Gastrocnemius medialis (tissue), 4 donors: ENCODE results near the gene MYH3. TPM values are rescaled to one million over a fixed set of nuclear protein-coding genes. Genes with fewer than 3 reads are reported as not detected.
"Not testable (repeated sequence)": the region's sequence is repeated elsewhere in the genome, so short reads cannot be mapped to it uniquely, and the experiment has no call there.

Source experiments
- ATAC-seq, 2 donors: fragments of 150-250 bp; one replicate each; pipeline ENCODE4 v1.9.1; 2016
- DNase-seq, 2 donors: peaks; one replicate each; pipeline ENCODE4 v3.0.0-alpha.2; 2019
- H3K27ac ChIP-seq, 4 donors: fragments of 200-600 bp; sonication (generic); 1 replicate in 1 of 4; 2 replicates in 3 of 4; pipeline ENCODE4 v1.5.1; 2016 to 2018; ENCODE audit warnings: mild to moderate bottlenecking in 2 of 4, moderate library complexity in 1 of 4
- H3K27me3 ChIP-seq, 3 donors: fragments of 200-600 bp; sonication (generic) in 2 of 3; 1 replicate in 1 of 3; 2 replicates in 2 of 3; pipeline versions ENCODE4 v1.5.1 to v1.6.0; 2016 to 2019; ENCODE audit warnings: mild to moderate bottlenecking in 1 of 3, moderate library complexity in 1 of 3
- H3K36me3 ChIP-seq, 2 donors: fragments of 200-600 bp; sonication (generic) in 1 of 2; one replicate each; pipeline ENCODE4 v1.5.1; 2017 to 2018
- H3K4me1 ChIP-seq, 2 donors: fragments of 200-600 bp; sonication (generic) in 1 of 2; one replicate each; pipeline ENCODE4 v1.5.1; 2016 to 2017; ENCODE audit warnings: mild to moderate bottlenecking in 2 of 2
- H3K4me3 ChIP-seq, 4 donors: fragments of 200-600 bp; sonication (generic) in 3 of 4; 1 replicate in 1 of 4; 2 replicates in 3 of 4; pipeline ENCODE4 v1.5.1; 2016 to 2019; ENCODE audit warnings: mild to moderate bottlenecking in 2 of 4
- H3K9me3 ChIP-seq, 3 donors: fragments of 200-600 bp; sonication (generic) in 2 of 3; 1 replicate in 1 of 3; 2 replicates in 2 of 3; pipeline ENCODE4 v1.5.1; 2016 to 2019
- CTCF ChIP-seq, 5 experiments: fragments of 450-650 bp in 3 of 5; fragments of 200-600 bp in 2 of 5; sonication (generic) in 2 of 5; IDR thresholded peaks in 4 of 5; conservative IDR thresholded peaks in 1 of 5; 1 replicate in 4 of 5; 2 replicates in 1 of 5; pipeline ENCODE4 v1.5.1; 2016 to 2019; ENCODE audit warnings: antibody characterized with exemption in 5 of 5, mild to moderate bottlenecking in 3 of 5, moderate library complexity in 3 of 5
- POLR2A ChIP-seq, 2 donors: fragments of 450-650 bp; IDR thresholded peaks; one replicate each; pipeline ENCODE4 v1.6.1; 2017; ENCODE audit warnings: antibody characterized with exemption in 2 of 2, mild to moderate bottlenecking in 2 of 2, moderate library complexity in 2 of 2
- in situ Hi-C, 4 donors: fragments of 200-750 bp; cut with MboI; loops; one replicate each; pipeline versions ENCODE4 v1.15.0 to v1.8.0; 2017; ENCODE audit warnings: low sequenced_read_pairs in 4 of 4
- intact Hi-C: fragments of 100-400 bp; cut with DNase I; formaldehyde crosslinking; loops from one replicate; pipeline ENCODE4 v1.15.1; 2023; ENCODE audit warnings: low total_unique reads
- total RNA-seq, 4 donors: library from RNA; depleted of rRNA; stranded (reverse); fragments of >200 nt; gene quantifications; one replicate each; pipeline versions ENCODE4 v1.1.0 to v1.2.3, GENCODE V29; 2016

The MYH3 gene
- total RNA-seq, 4 donors from 2014 or later, result 1.5 to 17.6 (median 5.3) TPM

DNA sequence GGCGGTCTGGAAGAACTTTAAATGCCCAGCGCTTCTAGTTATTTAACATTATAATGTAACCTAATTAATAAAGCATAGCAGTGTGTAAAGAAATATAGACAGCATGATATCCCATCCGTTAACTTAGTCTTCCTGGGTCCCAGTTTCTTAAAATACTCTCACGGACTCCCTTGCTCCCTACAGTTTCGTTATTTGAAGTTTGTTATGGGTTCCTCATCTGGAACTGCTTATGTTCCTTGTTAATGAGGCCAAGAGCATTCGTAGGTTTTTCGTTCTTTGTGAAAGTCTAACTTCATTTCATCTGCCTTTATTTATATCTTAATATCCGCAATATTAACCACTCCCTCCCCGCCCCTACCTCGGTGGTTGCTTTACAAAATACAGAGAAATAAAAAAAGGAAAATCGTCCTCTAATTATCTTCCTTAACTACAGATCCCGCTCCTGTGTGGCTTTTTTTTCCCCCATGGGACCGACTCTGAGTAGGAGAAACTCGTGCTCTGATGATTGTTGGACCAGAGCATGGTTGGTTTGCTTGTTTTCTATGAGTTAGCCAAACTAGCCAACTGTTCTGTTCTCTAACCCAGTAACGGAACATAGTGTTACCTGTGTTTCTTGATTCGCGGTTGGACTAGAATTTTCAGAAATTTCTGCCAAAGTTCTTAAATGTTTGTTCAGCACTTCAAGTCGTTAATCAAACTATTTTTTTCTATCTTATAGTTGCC, 41.1 kb upstream of the MYH3 start:
- ATAC-seq, result peak; percentile 47 to 88
- no peaks in the 10 kb centered on the region for H3K9me3 ChIP-seq
- peak; percentile 23 to 54 for DNase-seq
- peak overlapping the region; percentile 93 to 97 (median 95) for H3K4me3 ChIP-seq
- peaks cover 0 to 21% of the 10 kb centered on the region in 2 donors for H3K36me3 ChIP-seq
- intact Hi-C loops, result no loop called here
- peak; percentile 32 to 37 for TF ChIP-seq POLR2A (IDR thresholded peaks at IDR 0.05)
- TF ChIP-seq CTCF (IDR thresholded peaks at IDR 0.05 in 4 of 5, conservative IDR thresholded peaks at IDR 0.05 in 1 of 5), result no peak
- peaks cover 30 to 38% of the 10 kb centered on the region in 2 donors for H3K4me1 ChIP-seq
- H3K27me3 ChIP-seq, result no peaks in the 10 kb centered on the region
- in situ Hi-C loops, result no loop called here
- peak overlapping the region; percentile 91 to 98 (median 96) for H3K27ac ChIP-seq

- H3K4me1 ChIP-seq, result peaks cover 26 to 30% of the 10 kb centered on the region in 2 donors
- no peaks in the 10 kb centered on the region for H3K9me3 ChIP-seq
- H3K36me3 ChIP-seq, result peaks cover 0 to 30% of the 10 kb centered on the region in 2 donors
- H3K27ac ChIP-seq, result peak within 1 kb of the TSS; percentile 91 to 98 (median 96)
- TF ChIP-seq CTCF (IDR thresholded peaks at IDR 0.05 in 4 of 5, conservative IDR thresholded peaks at IDR 0.05 in 1 of 5) (peak in 3 of 5 experiments; percentile 23 to 52 (median 43)), POLR2A (IDR thresholded peaks at IDR 0.05) (peak; percentile 97)
- in situ Hi-C loops, result no loop called here
- intact Hi-C loops, result no loop called here
- DNase-seq (peak; percentile 93), ATAC-seq (peak; percentile 96 to 97)
- H3K27me3 ChIP-seq, result no peaks in the 10 kb centered on the region
- peak within 1 kb of the TSS; percentile 93 to 97 (median 95) for H3K4me3 ChIP-seq
Measured at GRCh38 chr17:10697092-10698081, 40.3 kb upstream of the MYH3 start, which contains the start of the genes ADPRM and SCO1. Gene ADPRM, plus strand, starts transcription at chr17:10697594. Its CDS starts 7,333 bp downstream, at chr17:10704927. Gene SCO1, minus strand, starts transcription at chr17:10697533. Its CDS starts 26 bp downstream, at chr17:10697507.

DNA sequence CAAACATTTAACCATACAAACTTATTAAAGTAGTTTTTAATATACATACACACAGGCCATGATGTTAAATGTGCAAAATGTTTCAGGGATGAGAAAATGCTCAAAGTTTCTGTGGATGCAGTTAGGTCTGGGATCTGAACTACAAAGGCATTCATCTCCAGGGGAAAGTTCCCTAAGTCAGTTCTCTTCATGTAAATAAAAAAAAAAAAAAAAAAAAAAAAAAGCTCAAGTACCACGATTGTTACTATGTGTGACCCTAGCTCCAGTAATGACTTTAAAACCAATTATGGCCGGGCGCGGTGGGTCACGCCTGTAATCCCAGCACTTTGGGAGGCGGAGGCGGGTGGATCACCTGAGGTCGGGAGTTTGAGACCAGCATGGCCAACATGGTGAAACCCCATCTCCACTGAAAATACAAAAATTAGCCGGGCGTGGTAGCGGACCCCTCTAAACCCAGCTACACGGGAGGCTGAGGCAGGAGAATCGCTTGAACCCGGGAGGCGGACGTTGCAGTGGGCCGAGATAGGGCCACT, 38.8 kb upstream of the MYH3 start:
- H3K27me3 ChIP-seq, ATAC-seq, H3K27ac ChIP-seq, DNase-seq, H3K9me3 ChIP-seq, in situ Hi-C loops, intact Hi-C loops: not testable (repeated sequence)
- peak overlapping the region in 2 of 4 donors; percentile 94 to 97 for H3K4me3 ChIP-seq
- peaks cover 0 to 44% of the 10 kb centered on the region in 2 donors for H3K36me3 ChIP-seq
- H3K4me1 ChIP-seq, result peaks cover 20 to 27% of the 10 kb centered on the region in 2 donors

DNA sequence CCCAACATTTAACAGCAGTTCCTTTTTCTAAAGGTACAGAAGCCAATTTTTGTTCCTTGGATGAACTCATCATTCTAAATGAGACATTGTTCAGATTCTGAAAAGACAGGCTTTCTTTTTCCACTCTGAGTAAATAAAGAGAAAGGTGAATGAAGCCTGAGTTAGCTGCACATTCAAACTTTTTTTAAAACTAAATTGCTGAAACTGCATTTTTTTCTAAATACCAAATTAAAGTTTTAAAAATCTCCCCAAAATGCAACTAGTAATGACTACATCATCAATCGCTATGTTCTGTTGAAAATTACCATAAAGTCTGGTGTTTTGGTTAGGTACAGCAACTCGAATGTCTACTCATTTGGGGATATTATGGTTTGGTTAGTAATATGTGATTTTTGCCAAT, 30.4 kb upstream of the MYH3 start:
- no peak overlapping the region for H3K27ac ChIP-seq
- no peak for TF ChIP-seq POLR2A (IDR thresholded peaks at IDR 0.05)
- no peak for TF ChIP-seq CTCF (IDR thresholded peaks at IDR 0.05 in 4 of 5, conservative IDR thresholded peaks at IDR 0.05 in 1 of 5)
- DNase-seq (no peak), ATAC-seq (no peak)
- no peaks in the 10 kb centered on the region for H3K27me3 ChIP-seq
- H3K36me3 ChIP-seq, result peaks cover 2 to 64% of the 10 kb centered on the region in 2 donors
- in situ Hi-C loops, result no loop called here
- H3K4me1 ChIP-seq, result no peaks in the 10 kb centered on the region
- no peak overlapping the region for H3K4me3 ChIP-seq
- intact Hi-C loops, result no loop called here
- H3K9me3 ChIP-seq, result no peaks in the 10 kb centered on the region
